Stimulated activated CD8-positive, alpha-beta memory T cell treated with anti-CD3 and anti-CD28 coated beads, Interleukin-15, amount 100 ng/mL, for 1 hour (primary cell): ENCODE data around the gene JPH3.

Experiments used
- DNase-seq: peaks from one replicate; pipeline ENCODE4 v3.0.0-alpha.2; 2020; ENCODE audit warnings: low read depth

Gene JPH3

GRCh38 chr16:87741700-87742415, 139.6 kb downstream of the JPH3 start:
- DNase-seq: no peak

- DNase-seq: no peak
Measured at GRCh38 chr16:87742781-87743490, 140.6 kb downstream of the JPH3 start.

- no peak for DNase-seq
Measured at GRCh38 chr16:87744750-87745514, 142.6 kb downstream of the JPH3 start.

- no peak for DNase-seq
Measured at GRCh38 chr16:87746178-87746577, 143.9 kb downstream of the JPH3 start.
